HG02981 (cell line): ENCODE measurements around the gene OGFOD3.
"Not testable (repeated sequence)": the region's sequence is repeated elsewhere in the genome, so short reads cannot be mapped to it uniquely, and the experiment has no call there.

ENCODE experiments used
- ATAC-seq: cut with Tn5 transposase; IDR thresholded peaks from one replicate; pipeline ENCODE4 v1.9.1; 2021; ENCODE audit warnings: mild to moderate bottlenecking, moderate library complexity; ENCODE audit not compliant: unreplicated experiment

Gene OGFOD3

GRCh38 chr17:82418001-82418986, at the start of gene OGFOD3, which contains the start of gene HEXD:
Gene OGFOD3, minus strand, starts transcription at chr17:82418586. Its CDS starts 101 bp downstream, at chr17:82418485.
Gene HEXD, plus strand, starts transcription at chr17:82418347. Its CDS starts 1,453 bp downstream, at chr17:82419800.
- ATAC-seq: peak; percentile 75

GRCh38 chr17:82465023-82465603, 46.7 kb upstream of the OGFOD3 start:
- ATAC-seq: no peak

- ATAC-seq: no peak
These were observed 46.2 kb upstream of the OGFOD3 start for GRCh38 chr17:82464567-82464929.

GRCh38 chr17:82463925-82464566, 45.7 kb upstream of the OGFOD3 start:
- ATAC-seq: no peak

- ATAC-seq: no peak
These were observed 45.0 kb upstream of the OGFOD3 start for GRCh38 chr17:82463391-82463790.

GRCh38 chr17:82461827-82462524, 43.6 kb upstream of the OGFOD3 start:
- ATAC-seq: no peak

GRCh38 chr17:82459936-82460335, 41.5 kb upstream of the OGFOD3 start:
- ATAC-seq: not testable (repeated sequence)

- ATAC-seq: no peak
These were observed 40.6 kb upstream of the OGFOD3 start for GRCh38 chr17:82458885-82459424.

- peak; percentile 96 for ATAC-seq
These were observed 39.9 kb upstream of the OGFOD3 start, which contains the start of gene NARF for GRCh38 chr17:82458179-82458884. Gene NARF, plus strand, starts transcription at chr17:82458741. Its CDS starts 63 bp downstream, at chr17:82458804.

- ATAC-seq: no peak
These were observed 39.5 kb upstream of the OGFOD3 start for GRCh38 chr17:82457929-82458178.

GRCh38 chr17:82457073-82457928, 38.9 kb upstream of the OGFOD3 start:
- ATAC-seq: no peak

- not testable (repeated sequence) for ATAC-seq
These were observed 35.3 kb upstream of the OGFOD3 start for GRCh38 chr17:82453706-82454105.

- ATAC-seq: not testable (repeated sequence)
These were observed 34.8 kb upstream of the OGFOD3 start for GRCh38 chr17:82453151-82453550.

GRCh38 chr17:82452162-82452561, 33.8 kb upstream of the OGFOD3 start:
- no peak for ATAC-seq

GRCh38 chr17:82450357-82451106, 32.1 kb upstream of the OGFOD3 start, which contains the start of gene CYBC1:
Gene CYBC1, minus strand, starts transcription at chr17:82450752. Its CDS starts 1,498 bp downstream, at chr17:82449254.
- peak; percentile 56 for ATAC-seq

- ATAC-seq: peak; percentile 11
These were observed 31.5 kb upstream of the OGFOD3 start for GRCh38 chr17:82449883-82450356.

- ATAC-seq: peak; percentile 54
These were observed 30.9 kb upstream of the OGFOD3 start for GRCh38 chr17:82449131-82449882.
